GM12892 (cell line): ENCODE measurements around the gene CDH13.

Experiments used
- POLR2A ChIP-seq: IDR thresholded peaks from 2 replicates; pipeline ENCODE4 v1.6.1; 2011; ENCODE audit warnings: low read depth, low read length, control low read depth
- POLR2AphosphoS5 ChIP-seq: IDR thresholded peaks from 2 replicates; pipeline ENCODE4 v1.6.1; 2011; ENCODE audit warnings: low read depth, low read length, control low read depth
- TAF1 ChIP-seq: IDR thresholded peaks from 2 replicates; pipeline ENCODE4 v1.6.1; 2011; ENCODE audit warnings: low read depth, mild to moderate bottlenecking, control low read depth, low read length, borderline replicate concordance

DNA sequence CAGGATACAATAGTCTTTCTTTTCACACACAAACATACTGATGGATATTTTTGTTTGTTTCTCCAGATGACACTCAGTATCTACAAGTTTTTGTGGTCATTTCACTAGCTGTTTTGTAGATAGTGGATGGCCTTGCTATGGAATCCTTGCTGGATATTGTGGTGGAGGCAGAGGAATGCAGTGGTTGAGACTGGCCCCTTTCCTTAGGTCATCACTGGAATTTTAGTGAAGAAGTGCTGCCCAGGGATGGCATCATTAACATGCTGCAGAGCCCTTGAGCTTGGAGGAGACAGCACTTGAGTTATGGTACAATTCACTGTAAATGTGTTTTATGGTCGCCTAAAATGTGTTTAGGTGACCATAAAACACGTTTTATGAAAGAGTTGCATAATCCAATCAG is 725.1 kb downstream of the CDH13 start:
- TF ChIP-seq TAF1 (no peak), POLR2AphosphoS5 (no peak), POLR2A (no peak)
